Neutrophil (primary cell): ENCODE results near the gene IRX3.

ENCODE experiments used
- H3K27ac ChIP-seq: fragments of 200-600 bp; sonication (generic); 2 replicates; pipeline ENCODE4 v1.5.1; 2016; ENCODE audit warnings: mild to moderate bottlenecking, moderate library complexity
- H3K27me3 ChIP-seq: fragments of 200-600 bp; sonication (generic); 2 replicates; pipeline ENCODE4 v1.6.0; 2016; ENCODE audit warnings: mild to moderate bottlenecking
- H3K36me3 ChIP-seq: fragments of 200-600 bp; sonication (generic); 2 replicates; pipeline ENCODE4 v1.5.1; 2017
- H3K4me1 ChIP-seq, 2 experiments: fragments of 200-600 bp in 1 of 2; sonication (generic) in 1 of 2; 1 replicate in 1 of 2; 2 replicates in 1 of 2; pipeline versions ENCODE4 v1.5.1 to v1.6.1; 2013 to 2016; ENCODE audit warnings: low read depth in 1 of 2, low read length in 1 of 2, mild to moderate bottlenecking in 1 of 2, moderate library complexity in 1 of 2; ENCODE audit not compliant: control insufficient read depth in 1 of 2, insufficient read depth in 1 of 2
- H3K4me3 ChIP-seq, 2 experiments: fragments of 200-600 bp in 1 of 2; sonication (generic) in 1 of 2; 1 replicate in 1 of 2; 2 replicates in 1 of 2; pipeline ENCODE4 v1.5.1; 2013 to 2016; ENCODE audit warnings: low read depth in 1 of 2, low read length in 1 of 2, mild to moderate bottlenecking in 1 of 2, moderate library complexity in 1 of 2
- H3K9me3 ChIP-seq: fragments of 200-600 bp; sonication (generic); 2 replicates; pipeline ENCODE4 v1.5.1; 2016
- TF ChIP-seq, protein P1 (sequence below): fragments of 200-600 bp; sonication (generic); IDR thresholded peaks from 2 replicates; pipeline ENCODE4 v1.5.1; 2016; ENCODE audit warnings: antibody characterized with exemption

Gene IRX3

DNA sequence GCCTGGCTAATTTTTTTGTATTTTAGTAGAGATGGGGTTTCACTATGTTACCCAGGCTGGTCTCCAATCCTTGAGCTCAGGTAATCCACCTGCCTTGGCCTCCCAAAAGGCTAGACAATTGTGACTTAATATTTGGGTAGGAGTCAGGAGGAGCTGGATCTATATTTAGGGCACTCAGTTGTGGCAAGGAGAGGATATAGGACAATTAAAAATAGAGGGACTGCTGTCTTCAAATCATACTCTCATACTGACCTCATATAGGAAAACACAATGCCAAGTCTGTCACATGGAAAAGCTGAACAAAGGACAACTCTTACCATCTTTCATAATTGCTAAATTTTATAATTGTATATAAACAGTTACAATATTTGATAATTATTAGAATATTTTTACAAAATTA is 17.1 kb downstream of the IRX3 start:
- H3K9me3 ChIP-seq = no peaks in the 10 kb centered on the region
- no peaks in the 10 kb centered on the region for H3K36me3 ChIP-seq
- H3K4me1 ChIP-seq = no peaks in the 10 kb centered on the region
- no peak overlapping the region for H3K4me3 ChIP-seq
- peaks cover 8% of the 10 kb centered on the region for H3K27me3 ChIP-seq
- H3K27ac ChIP-seq = no peak overlapping the region
- TF ChIP-seq, protein P1, sequence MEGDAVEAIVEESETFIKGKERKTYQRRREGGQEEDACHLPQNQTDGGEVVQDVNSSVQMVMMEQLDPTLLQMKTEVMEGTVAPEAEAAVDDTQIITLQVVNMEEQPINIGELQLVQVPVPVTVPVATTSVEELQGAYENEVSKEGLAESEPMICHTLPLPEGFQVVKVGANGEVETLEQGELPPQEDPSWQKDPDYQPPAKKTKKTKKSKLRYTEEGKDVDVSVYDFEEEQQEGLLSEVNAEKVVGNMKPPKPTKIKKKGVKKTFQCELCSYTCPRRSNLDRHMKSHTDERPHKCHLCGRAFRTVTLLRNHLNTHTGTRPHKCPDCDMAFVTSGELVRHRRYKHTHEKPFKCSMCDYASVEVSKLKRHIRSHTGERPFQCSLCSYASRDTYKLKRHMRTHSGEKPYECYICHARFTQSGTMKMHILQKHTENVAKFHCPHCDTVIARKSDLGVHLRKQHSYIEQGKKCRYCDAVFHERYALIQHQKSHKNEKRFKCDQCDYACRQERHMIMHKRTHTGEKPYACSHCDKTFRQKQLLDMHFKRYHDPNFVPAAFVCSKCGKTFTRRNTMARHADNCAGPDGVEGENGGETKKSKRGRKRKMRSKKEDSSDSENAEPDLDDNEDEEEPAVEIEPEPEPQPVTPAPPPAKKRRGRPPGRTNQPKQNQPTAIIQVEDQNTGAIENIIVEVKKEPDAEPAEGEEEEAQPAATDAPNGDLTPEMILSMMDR = no peak

- no peaks in the 10 kb centered on the region for H3K36me3 ChIP-seq
- TF ChIP-seq, protein P1 = no peak
Observed at GRCh38 chr16:54268766-54269165, 17.8 kb downstream of the IRX3 start.

GRCh38 chr16:54268340-54268739 is 18.2 kb downstream of the IRX3 start:
- Histone ChIP-seq H3K4me1 (no peaks in the 10 kb centered on the region), H3K27me3 (peaks cover 8% of the 10 kb centered on the region), H3K9me3 (no peaks in the 10 kb centered on the region), H3K4me3 (no peak overlapping the region), H3K27ac (no peak overlapping the region), H3K36me3 (no peaks in the 10 kb centered on the region)
- TF ChIP-seq, protein P1 = no peak

More at GRCh38 chr16:54268766-54269165, 17.8 kb downstream of the IRX3 start:
- no peaks in the 10 kb centered on the region for H3K4me1 ChIP-seq
- H3K9me3 ChIP-seq = no peaks in the 10 kb centered on the region
- H3K27ac ChIP-seq = no peak overlapping the region
- H3K4me3 ChIP-seq = no peak overlapping the region
- H3K27me3 ChIP-seq = peaks cover 8% of the 10 kb centered on the region

GRCh38 chr16:54266363-54266955 is 20.1 kb downstream of the IRX3 start:
- no peak overlapping the region for H3K27ac ChIP-seq
- no peak overlapping the region for H3K4me3 ChIP-seq
- TF ChIP-seq, protein P1 = no peak
- no peaks in the 10 kb centered on the region for H3K4me1 ChIP-seq
- no peaks in the 10 kb centered on the region for H3K9me3 ChIP-seq
- peaks cover 8% of the 10 kb centered on the region for H3K27me3 ChIP-seq
- H3K36me3 ChIP-seq = no peaks in the 10 kb centered on the region

GRCh38 chr16:54265575-54266107 is 20.9 kb downstream of the IRX3 start:
- Histone ChIP-seq H3K36me3 (no peaks in the 10 kb centered on the region), H3K27ac (no peak overlapping the region), H3K4me1 (no peaks in the 10 kb centered on the region), H3K4me3 (no peak overlapping the region), H3K27me3 (peaks cover 8% of the 10 kb centered on the region), H3K9me3 (no peaks in the 10 kb centered on the region)
- TF ChIP-seq, protein P1 = no peak
